IPS-NIHi11 (cell line): ENCODE data around the gene IARS1.

ENCODE experiments used
- DNase-seq: peaks from one replicate; pipeline ENCODE4 v3.0.0; 2012; ENCODE audit warnings: mixed read lengths, low spot score

The IARS1 gene

GRCh38 chr9:92295240-92295790 lies 1.8 kb upstream of the IARS1 start:
- DNase-seq: no peak

GRCh38 chr9:92294297-92294676 lies 790 bp upstream of the IARS1 start:
- DNase-seq: no peak

- DNase-seq: no peak
Measured at GRCh38 chr9:92293075-92293354, 482 bp downstream of the IARS1 start.

DNA sequence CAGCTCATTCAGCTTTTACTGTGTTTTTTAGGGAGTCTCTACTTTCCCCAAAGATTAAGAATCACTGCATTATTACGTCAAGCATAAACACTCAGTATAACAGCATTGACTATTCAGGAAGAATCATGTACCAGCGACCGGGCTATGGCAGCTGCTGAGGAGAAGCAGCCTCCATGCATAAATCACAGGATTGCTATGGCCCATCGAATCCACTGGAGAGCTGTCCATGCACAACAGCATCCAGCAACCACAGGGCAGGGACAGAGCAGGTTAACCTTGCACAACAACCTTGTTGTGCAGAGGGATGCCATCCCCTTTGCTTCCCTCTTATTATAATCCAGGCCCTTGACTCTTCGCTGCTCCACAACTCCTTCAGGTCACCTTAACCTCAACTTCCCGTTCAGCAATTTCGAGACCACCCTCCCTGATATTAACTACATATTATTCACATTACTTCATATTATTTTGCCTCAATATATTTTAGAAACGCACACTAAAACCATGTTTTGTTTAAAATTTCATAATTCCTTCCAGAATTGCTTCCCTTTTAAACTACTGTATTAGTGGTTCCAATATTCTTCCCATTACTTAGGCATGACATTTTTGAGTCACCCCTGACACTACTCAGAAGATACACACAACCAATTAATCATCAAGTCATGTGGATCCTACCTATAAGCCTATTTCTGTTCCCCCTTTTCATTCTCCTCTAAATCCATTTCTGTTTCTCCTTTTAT lies 991 bp downstream of the IARS1 start:
- no peak for DNase-seq

DNA sequence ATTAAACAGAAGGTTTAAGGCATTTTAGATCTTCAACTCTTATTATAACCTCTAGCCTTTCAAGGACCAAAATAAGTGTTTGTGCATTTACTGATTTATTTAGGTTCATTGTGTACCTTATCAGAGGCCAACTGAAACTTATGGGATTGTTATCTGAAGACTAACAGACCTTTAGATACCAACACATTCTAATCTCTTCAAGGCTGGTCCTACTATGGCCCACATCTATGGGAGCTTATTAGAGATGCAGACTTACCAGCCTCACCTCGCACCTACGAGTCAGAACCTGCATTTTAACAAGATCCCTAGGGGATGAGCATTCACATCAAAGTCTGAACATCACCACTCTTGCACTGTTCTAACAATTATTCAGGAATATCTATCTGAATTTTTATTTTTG lies 1.9 kb downstream of the IARS1 start:
- DNase-seq: no peak

GRCh38 chr9:92290785-92291429 lies 2.6 kb downstream of the IARS1 start:
- no peak for DNase-seq

DNA sequence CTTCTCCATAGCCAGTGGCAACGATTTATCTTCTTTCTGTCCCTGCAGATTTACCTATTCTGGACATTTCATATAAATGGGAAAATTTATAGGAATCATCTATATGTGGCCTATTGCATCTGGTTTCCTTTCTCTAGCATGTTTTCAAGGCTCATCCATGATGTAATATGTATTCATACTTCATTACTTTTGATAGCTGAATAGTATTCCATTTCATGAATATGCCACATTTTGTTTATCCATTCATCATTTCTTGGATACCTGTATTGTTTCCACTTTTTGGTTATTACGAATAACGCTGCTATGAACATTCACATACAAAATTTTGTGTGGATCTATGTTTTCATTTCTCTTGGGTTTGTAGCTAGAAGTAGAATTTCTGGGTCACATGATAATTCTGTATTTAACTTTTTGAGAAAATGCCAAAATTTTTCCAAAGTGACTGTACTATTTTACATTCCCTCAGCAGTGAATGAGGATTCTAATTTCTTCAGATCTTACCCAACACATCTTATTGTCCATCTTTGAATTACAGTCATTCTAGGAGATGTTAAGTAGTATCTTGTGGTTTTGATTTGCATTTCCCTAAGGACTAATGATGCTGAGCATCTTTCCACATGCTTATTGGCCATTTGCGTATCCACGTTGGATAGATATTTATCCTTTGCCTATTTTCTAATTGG lies 3.6 kb downstream of the IARS1 start:
- no peak for DNase-seq

GRCh38 chr9:92279302-92279701 lies 14.2 kb downstream of the IARS1 start:
- no peak for DNase-seq

DNA sequence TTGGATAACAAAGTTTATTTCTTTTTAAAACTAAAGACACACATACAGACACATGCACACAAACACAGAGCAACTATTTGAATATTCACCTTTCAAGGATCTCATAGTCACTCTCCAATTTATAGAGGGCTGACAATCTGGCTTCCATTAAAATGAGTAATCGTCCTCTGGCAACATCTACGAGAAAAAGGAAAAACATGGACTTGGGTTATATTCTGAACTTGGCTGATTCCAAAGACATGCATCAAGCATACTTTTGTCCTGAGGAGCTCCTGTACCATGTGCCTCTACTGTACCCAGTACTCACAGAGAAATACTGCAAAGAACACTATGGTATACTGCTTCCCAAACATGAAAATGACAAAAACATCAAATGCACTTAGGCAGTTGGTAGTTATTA lies 15.4 kb downstream of the IARS1 start:
- no peak for DNase-seq

DNA sequence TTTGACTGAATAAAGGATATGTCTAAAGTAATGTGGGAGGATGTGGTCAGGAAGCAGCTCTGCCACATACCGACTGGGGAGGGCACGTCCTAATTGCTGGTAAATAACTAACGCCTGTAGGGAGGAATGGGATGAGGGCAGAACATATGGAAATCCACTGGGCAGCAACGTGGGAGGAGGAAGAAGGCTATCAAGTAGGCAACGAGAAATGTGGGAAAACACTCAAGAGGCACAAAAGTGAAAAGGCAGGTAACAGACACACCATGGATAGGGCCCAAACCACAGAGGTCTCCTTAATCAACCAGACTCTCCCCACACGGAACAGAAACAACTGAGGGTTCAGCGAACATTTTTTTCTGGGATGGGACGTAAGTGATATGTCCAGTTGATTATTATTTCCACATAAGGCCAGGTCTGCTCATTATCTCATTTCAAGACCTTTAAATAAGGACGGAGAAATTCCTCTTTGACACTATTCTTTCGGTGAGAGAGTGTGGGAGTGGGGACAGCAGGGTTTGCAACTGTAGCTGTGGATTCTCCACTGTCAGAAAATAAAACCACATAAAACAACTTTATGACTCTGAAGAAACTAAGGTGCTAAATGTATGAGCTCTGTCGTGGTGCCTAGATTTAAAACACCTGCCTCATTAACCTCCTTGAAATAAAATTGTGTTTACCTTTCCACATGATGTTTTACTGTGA lies 17.0 kb downstream of the IARS1 start:
- no peak for DNase-seq

- no peak for DNase-seq
Measured at GRCh38 chr9:92275541-92275940, 18.0 kb downstream of the IARS1 start.

DNA sequence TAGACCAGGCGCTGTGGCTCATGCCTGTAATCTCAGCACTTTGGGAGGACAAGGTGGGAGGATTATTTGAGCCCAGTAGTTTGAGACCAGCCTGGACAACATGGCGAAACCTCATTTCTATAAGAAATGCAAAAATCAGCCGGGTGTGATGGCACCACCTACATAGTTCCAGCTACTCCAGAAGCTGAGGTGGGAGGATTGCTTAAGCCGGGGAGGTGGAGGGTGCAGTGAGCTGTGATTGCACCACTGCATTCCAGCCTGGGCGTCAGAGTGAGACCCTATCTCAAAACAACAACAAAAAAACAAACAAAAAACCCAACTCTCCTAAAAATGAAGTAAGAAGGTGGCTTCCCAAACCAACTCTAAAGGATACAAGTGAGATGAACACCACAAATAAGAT lies 23.0 kb downstream of the IARS1 start:
- DNase-seq: no peak

DNA sequence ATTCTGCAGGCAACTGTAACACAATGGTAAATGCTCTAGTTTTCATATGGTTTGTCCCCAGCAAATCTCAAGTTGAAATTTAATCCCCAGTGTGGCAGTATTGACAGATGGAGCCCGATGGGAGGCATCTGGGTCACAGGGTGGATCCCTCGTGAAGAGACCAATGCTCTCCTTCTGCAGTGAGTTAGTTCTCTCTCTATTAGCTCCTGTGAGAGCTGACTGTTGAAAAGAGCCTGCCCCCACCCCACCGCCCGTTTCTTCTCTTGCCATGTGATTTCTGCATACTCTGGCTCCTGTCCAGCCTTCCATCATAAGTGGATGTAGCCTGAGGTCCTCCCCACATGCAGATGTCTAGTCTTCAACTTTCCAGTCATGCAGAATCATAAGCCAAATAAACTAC lies 27.0 kb downstream of the IARS1 start:
- DNase-seq: no peak

- DNase-seq: no peak
Measured at GRCh38 chr9:92265154-92265553, 28.3 kb downstream of the IARS1 start.

DNA sequence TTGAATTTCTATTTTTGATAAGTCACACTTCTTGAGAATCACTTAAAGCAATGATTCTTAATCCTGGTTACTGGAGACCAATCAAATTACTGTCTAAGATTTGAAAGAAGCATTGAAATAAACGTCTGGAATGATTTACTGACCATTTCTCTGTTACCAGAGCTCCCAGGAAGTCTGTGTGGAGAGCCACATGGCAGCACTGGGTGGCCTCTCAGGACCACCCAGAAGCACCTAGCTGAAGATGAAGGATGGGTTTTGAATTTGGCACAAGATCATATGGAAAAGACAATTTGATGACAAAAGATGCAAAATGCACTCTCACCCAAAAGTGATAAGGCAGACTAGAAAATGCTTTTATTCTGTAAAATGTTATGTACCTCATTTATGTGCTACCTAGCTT lies 30.4 kb downstream of the IARS1 start:
- DNase-seq: no peak

DNA sequence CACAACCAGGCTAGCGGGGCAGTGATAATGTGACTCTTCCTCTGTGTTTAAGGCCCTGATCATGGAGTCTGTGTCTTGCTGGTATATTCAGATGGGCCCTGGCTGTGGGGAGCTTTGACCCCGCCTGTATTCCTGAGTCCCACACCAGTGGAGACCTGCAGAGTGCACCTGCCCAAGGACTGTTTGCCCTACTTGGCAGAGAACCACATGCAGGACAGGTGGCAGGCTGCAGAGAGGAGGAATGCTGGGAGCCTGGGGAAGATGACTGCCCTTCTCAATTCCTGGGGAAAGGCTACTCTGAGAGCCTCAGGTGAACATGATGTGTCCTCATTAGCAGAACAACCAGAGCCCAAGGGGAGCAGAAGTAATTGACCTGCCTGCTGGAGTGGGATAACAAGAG lies 36.2 kb downstream of the IARS1 start:
- DNase-seq: no peak

GRCh38 chr9:92254381-92255337 lies 38.8 kb downstream of the IARS1 start:
- DNase-seq: no peak

GRCh38 chr9:92253656-92254055 lies 39.8 kb downstream of the IARS1 start:
- no peak for DNase-seq

DNA sequence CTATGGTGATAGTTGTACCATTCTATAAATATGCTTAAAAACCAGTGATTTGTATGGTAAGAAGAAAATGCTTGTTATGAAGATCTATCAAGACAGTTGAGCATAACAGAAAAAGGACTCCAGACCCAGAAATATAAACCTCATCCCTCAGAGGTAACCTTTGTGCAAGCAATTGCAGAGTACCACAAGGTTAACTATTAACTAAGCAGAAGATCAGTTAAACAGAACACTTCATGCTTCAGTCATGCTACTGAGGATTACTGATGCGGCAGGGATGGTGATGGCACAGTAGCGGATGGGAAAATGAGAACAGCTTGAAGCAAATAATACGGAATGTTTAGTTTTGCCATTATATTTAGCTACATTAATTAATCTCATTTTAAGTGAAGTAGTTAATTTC lies 45.5 kb downstream of the IARS1 start:
- no peak for DNase-seq

- DNase-seq: no peak
Measured at GRCh38 chr9:92247296-92247695, 46.2 kb downstream of the IARS1 start.

GRCh38 chr9:92245005-92245797 lies 48.3 kb downstream of the IARS1 start:
- no peak for DNase-seq
